ENCODE results near the gene PDE4D.

The PDE4D gene

DNA sequence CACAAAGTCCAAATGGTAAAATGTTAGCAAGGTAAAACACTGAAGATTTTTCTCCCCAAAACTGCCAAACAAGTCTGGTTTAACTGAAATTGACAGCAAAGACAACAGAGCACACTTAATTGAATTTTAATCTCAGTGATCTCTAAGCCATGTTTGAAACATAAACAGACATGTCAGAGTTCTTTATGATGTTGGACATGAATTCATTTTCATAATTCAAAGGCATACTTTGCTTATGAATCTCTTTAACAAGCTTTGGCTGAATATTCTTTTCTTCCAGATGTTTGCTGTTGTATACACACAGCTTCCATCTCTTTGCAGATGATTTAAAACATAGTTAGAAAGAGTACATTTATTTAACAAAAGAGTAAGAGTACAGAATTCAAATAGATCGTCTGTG is 801.6 kb downstream of the PDE4D start:
- Histone ChIP-seq H3K4me3 (ENCODE audit: low read depth in 1 of 2, low read length in 2 of 2) (no peak overlapping the region), H3K9ac (ENCODE audit: low read depth in 1 of 2, low read length in 2 of 2) (no peak overlapping the region), H3K27me3 (ENCODE audit: control insufficient read depth in 1 of 2, insufficient read depth in 2 of 2, low read length in 2 of 2) (no peaks in the 10 kb centered on the region), H3K36me3 (ENCODE audit: control insufficient read depth in 1 of 2, insufficient read depth in 2 of 2, low read length in 2 of 2) (no peaks in the 10 kb centered on the region), H3K4me1 (ENCODE audit: control insufficient read depth in 1 of 2, insufficient read depth in 2 of 2, low read length in 2 of 2) (peaks cover 2 to 12% of the 10 kb centered on the region in 2 donors), H3K9me3 (ENCODE audit: control insufficient read depth in 1 of 2, low read length in 2 of 2) (no peaks in the 10 kb centered on the region), H3K27ac (ENCODE audit: low read depth, low read length) (no peak overlapping the region)

DNA sequence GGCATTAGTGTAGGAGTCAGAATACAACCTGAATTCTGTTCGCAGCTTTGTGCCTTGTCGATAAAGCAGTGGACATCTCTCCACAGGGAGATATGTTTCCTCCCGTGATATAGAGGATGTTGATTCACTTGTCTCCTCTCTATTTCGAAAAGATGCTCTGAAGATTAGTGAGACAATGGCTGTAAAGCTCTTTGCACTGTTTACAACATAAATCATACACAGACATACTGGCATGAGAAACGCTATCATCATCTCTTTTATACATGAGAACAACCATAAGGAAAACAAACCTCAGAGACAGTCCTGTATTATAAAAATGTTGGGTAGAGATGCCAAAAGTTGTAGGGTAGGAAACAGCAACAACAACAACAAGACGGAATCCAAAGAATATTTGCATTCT is 803.2 kb downstream of the PDE4D start:
- Histone ChIP-seq H3K36me3 (ENCODE audit: control insufficient read depth in 1 of 2, insufficient read depth in 2 of 2, low read length in 2 of 2) (no peaks in the 10 kb centered on the region), H3K4me1 (ENCODE audit: control insufficient read depth in 1 of 2, insufficient read depth in 2 of 2, low read length in 2 of 2) (peaks cover 2 to 10% of the 10 kb centered on the region in 2 donors), H3K27me3 (ENCODE audit: control insufficient read depth in 1 of 2, insufficient read depth in 2 of 2, low read length in 2 of 2) (no peaks in the 10 kb centered on the region), H3K9me3 (ENCODE audit: control insufficient read depth in 1 of 2, low read length in 2 of 2) (no peaks in the 10 kb centered on the region), H3K27ac (ENCODE audit: low read depth, low read length) (no peak overlapping the region), H3K4me3 (ENCODE audit: low read depth in 1 of 2, low read length in 2 of 2) (no peak overlapping the region), H3K9ac (ENCODE audit: low read depth in 1 of 2, low read length in 2 of 2) (no peak overlapping the region)

DNA sequence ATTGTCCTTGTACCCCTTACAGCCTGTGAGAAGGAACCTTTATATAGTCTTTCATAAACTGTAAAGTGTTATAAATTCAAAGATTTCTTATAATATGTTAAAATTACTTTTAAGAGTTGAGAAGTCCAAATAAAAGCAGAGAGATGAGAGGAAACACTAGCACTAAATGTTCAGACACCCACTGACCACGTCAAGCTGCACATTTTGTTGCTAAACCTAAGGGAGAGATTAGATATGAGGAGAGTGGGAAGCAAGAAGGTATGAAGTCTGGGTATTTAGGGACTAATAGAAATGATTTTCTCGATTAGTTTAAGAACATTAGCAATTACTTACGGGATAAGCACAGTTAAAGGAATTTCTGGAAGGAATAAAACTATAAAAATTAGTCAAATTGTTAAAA is 803.8 kb downstream of the PDE4D start:
- Histone ChIP-seq H3K4me3 (ENCODE audit: low read depth in 1 of 2, low read length in 2 of 2) (no peak overlapping the region), H3K4me1 (ENCODE audit: control insufficient read depth in 1 of 2, insufficient read depth in 2 of 2, low read length in 2 of 2) (peaks cover 2 to 5% of the 10 kb centered on the region in 2 donors), H3K36me3 (ENCODE audit: control insufficient read depth in 1 of 2, insufficient read depth in 2 of 2, low read length in 2 of 2) (no peaks in the 10 kb centered on the region), H3K9me3 (ENCODE audit: control insufficient read depth in 1 of 2, low read length in 2 of 2) (no peaks in the 10 kb centered on the region), H3K27me3 (ENCODE audit: control insufficient read depth in 1 of 2, insufficient read depth in 2 of 2, low read length in 2 of 2) (no peaks in the 10 kb centered on the region), H3K9ac (ENCODE audit: low read depth in 1 of 2, low read length in 2 of 2) (no peak overlapping the region), H3K27ac (ENCODE audit: low read depth, low read length) (no peak overlapping the region)

DNA sequence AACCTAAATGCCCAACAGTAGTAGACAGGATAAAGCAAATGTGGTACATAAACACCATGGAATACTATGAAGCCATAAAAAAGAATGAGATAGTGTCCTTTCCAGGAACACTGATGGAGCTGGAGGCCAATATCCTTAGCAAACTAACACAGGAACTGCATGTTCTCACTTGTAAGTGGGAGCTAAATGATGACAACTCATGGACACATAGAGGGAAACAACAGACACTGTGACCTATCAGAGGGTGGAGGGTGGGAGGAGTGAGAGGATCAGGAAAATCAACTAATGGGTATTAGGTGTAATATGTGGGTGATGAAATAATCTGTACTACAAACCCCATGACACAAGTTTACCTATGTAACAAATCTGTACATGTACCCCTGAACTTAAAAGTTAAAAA is 805.0 kb downstream of the PDE4D start:
- Histone ChIP-seq H3K36me3 (ENCODE audit: control insufficient read depth in 1 of 2, insufficient read depth in 2 of 2, low read length in 2 of 2) (no peaks in the 10 kb centered on the region), H3K27me3 (ENCODE audit: control insufficient read depth in 1 of 2, insufficient read depth in 2 of 2, low read length in 2 of 2) (no peaks in the 10 kb centered on the region), H3K9me3 (ENCODE audit: control insufficient read depth in 1 of 2, low read length in 2 of 2) (no peaks in the 10 kb centered on the region), H3K4me1 (ENCODE audit: control insufficient read depth in 1 of 2, insufficient read depth in 2 of 2, low read length in 2 of 2) (peaks cover 2 to 3% of the 10 kb centered on the region in 2 donors), H3K4me3 (ENCODE audit: low read depth in 1 of 2, low read length in 2 of 2) (no peak overlapping the region), H3K27ac (ENCODE audit: low read depth, low read length) (no peak overlapping the region), H3K9ac (ENCODE audit: low read depth in 1 of 2, low read length in 2 of 2) (no peak overlapping the region)

DNA sequence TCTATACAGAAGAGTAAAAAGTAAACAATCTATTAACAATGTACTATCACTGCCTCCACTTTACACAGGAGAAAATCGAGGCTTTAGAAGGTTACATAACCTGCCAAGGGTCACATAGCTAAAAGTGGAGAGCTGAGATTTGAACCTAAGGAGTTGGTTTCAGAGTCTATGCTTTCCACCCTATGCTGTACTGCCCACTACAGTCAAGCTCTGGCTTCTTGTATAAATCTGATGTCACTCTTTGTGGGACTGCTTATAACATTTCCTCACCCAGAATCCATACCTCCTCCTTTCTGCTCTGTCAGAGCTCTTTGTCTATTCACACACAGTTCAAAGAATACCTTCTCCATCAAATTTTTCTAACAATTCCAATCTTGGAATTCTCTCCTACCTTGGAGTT is 807.5 kb downstream of the PDE4D start:
- no peak overlapping the region for H3K27ac ChIP-seq (ENCODE audit: low read depth, low read length)
- H3K36me3 ChIP-seq (ENCODE audit: control insufficient read depth in 1 of 2, insufficient read depth in 2 of 2, low read length in 2 of 2), result no peaks in the 10 kb centered on the region
- no peak overlapping the region for H3K4me3 ChIP-seq (ENCODE audit: low read depth in 1 of 2, low read length in 2 of 2)
- no peak overlapping the region for H3K9ac ChIP-seq (ENCODE audit: low read depth in 1 of 2, low read length in 2 of 2)
- H3K27me3 ChIP-seq (ENCODE audit: control insufficient read depth in 1 of 2, insufficient read depth in 2 of 2, low read length in 2 of 2), result no peaks in the 10 kb centered on the region
- no peaks in the 10 kb centered on the region for H3K4me1 ChIP-seq (ENCODE audit: control insufficient read depth in 1 of 2, insufficient read depth in 2 of 2, low read length in 2 of 2)
- no peaks in the 10 kb centered on the region for H3K9me3 ChIP-seq (ENCODE audit: control insufficient read depth in 1 of 2, low read length in 2 of 2)

DNA sequence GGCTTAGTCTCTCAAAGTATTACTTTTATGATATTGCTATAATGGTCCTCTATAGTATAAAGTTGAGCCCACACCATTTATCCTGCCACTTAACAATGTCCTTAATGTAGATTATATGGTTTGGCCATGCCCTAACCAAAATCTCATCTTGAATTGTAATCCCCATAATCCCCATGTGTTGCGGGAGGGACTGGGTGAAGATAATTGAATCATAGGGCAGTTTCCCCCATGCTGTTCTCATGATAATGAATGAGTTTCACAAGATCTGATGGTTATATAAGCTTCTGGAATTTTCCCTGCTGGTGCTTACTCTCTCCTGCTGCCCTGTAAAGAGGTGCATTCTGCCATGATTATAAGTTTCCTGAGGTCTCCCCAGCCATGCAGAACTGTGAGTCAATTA is 811.8 kb downstream of the PDE4D start:
- no peak overlapping the region for H3K4me3 ChIP-seq (ENCODE audit: low read depth in 1 of 2, low read length in 2 of 2)
- H3K9ac ChIP-seq (ENCODE audit: low read depth in 1 of 2, low read length in 2 of 2), result no peak overlapping the region
- H3K36me3 ChIP-seq (ENCODE audit: control insufficient read depth in 1 of 2, insufficient read depth in 2 of 2, low read length in 2 of 2), result no peaks in the 10 kb centered on the region
- H3K9me3 ChIP-seq (ENCODE audit: control insufficient read depth in 1 of 2, low read length in 2 of 2), result no peaks in the 10 kb centered on the region
- H3K27me3 ChIP-seq (ENCODE audit: control insufficient read depth in 1 of 2, insufficient read depth in 2 of 2, low read length in 2 of 2), result no peaks in the 10 kb centered on the region
- H3K27ac ChIP-seq (ENCODE audit: low read depth, low read length), result no peak overlapping the region
- H3K4me1 ChIP-seq (ENCODE audit: control insufficient read depth in 1 of 2, insufficient read depth in 2 of 2, low read length in 2 of 2), result no peaks in the 10 kb centered on the region

DNA sequence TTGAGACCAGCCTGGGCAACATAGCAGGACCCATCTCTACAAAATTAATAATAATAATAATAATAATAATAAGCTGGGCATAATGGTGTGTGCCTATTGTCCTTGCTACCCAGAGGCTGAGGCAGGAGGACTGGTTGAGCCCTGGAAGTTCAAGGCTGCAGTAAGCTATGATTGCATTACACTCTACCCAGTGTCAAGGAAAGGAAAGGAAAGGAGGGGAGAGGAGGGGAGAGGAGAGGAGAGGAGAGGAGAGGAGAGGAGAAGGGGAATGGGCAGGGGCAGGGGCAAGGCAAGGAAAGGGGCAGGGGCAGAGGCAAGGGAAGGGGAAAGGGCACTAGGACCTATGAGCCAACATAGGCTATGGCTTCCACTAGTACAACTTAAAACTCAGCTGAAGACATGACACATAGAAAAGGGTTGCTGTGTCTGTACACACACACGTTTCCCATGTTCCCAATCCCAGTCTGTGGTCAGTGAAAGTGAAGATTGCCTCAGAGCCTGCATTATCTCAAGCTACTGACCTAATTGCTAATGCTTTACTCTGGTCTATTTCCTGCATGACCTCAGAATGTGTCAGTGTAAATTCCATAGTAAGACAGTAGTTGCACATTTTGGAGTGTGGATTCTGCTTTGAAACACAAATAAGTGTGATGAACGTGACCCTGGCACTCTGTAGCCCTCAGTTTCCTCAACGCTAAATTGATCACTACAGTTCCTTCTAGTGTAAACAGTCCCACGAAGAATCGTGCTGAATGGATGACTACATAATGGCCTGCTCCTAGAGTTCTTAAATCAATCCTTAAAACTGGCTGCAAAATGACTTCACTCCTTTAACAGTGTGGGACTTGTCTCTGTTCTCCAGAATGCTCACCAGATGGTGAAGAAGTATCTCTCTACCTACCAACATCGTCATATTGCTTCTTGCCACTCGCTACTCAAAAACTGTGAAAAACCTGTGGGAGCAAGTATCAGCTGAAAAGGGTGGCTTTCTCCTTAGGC is 813.6 kb downstream of the PDE4D start:
- Histone ChIP-seq H3K9ac (ENCODE audit: low read depth in 1 of 2, low read length in 2 of 2) (no peak overlapping the region), H3K36me3 (ENCODE audit: control insufficient read depth in 1 of 2, insufficient read depth in 2 of 2, low read length in 2 of 2) (no peaks in the 10 kb centered on the region), H3K9me3 (ENCODE audit: control insufficient read depth in 1 of 2, low read length in 2 of 2) (no peaks in the 10 kb centered on the region), H3K27ac (ENCODE audit: low read depth, low read length) (no peak overlapping the region), H3K4me1 (ENCODE audit: control insufficient read depth in 1 of 2, insufficient read depth in 2 of 2, low read length in 2 of 2) (no peaks in the 10 kb centered on the region), H3K4me3 (ENCODE audit: low read depth in 1 of 2, low read length in 2 of 2) (no peak overlapping the region), H3K27me3 (ENCODE audit: control insufficient read depth in 1 of 2, insufficient read depth in 2 of 2, low read length in 2 of 2) (no peaks in the 10 kb centered on the region)

DNA sequence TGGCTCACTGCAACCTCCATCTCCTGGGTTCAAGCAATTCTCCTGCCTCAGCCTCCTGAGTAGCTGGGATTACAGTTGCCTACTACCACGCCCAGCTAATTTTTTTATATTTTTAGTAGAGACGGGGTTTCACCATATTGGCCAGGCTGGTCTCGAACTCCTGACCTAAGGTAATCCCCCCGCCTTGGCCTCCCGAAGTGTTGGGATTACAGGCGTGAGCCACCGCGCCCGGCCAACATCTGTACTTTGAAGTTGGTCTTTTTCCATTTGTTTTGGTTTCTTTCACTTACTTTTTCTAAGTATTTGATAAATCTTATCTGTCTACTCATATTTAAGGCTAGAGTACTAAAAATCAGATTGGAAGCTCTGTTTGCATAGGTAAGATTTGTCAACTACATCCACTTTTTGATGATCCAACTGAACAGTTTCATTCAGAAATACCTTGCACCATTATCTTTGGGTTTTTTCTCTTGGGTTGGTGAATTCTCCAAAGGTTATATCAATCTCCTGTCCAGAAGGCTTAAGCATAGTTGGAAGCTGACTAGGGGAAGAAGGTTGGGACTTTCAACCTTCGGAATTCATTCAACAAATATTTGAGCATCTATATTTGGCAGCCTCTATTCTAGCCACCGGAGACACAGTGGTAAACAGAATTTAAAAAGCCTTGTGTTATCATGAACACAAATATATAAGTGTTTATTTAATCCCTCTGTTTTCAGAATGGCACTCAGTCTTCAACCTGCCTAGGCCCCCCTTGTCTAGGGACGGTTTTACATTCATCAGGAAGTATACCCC is 821.6 kb downstream of the PDE4D start:
- Histone ChIP-seq H3K4me3 (ENCODE audit: low read depth in 1 of 2, low read length in 2 of 2) (no peak overlapping the region), H3K4me1 (ENCODE audit: control insufficient read depth in 1 of 2, insufficient read depth in 2 of 2, low read length in 2 of 2) (no peaks in the 10 kb centered on the region), H3K9me3 (ENCODE audit: control insufficient read depth in 1 of 2, low read length in 2 of 2) (no peaks in the 10 kb centered on the region), H3K27me3 (ENCODE audit: control insufficient read depth in 1 of 2, insufficient read depth in 2 of 2, low read length in 2 of 2) (no peaks in the 10 kb centered on the region), H3K36me3 (ENCODE audit: control insufficient read depth in 1 of 2, insufficient read depth in 2 of 2, low read length in 2 of 2) (no peaks in the 10 kb centered on the region), H3K27ac (ENCODE audit: low read depth, low read length) (no peak overlapping the region), H3K9ac (ENCODE audit: low read depth in 1 of 2, low read length in 2 of 2) (no peak overlapping the region)

DNA sequence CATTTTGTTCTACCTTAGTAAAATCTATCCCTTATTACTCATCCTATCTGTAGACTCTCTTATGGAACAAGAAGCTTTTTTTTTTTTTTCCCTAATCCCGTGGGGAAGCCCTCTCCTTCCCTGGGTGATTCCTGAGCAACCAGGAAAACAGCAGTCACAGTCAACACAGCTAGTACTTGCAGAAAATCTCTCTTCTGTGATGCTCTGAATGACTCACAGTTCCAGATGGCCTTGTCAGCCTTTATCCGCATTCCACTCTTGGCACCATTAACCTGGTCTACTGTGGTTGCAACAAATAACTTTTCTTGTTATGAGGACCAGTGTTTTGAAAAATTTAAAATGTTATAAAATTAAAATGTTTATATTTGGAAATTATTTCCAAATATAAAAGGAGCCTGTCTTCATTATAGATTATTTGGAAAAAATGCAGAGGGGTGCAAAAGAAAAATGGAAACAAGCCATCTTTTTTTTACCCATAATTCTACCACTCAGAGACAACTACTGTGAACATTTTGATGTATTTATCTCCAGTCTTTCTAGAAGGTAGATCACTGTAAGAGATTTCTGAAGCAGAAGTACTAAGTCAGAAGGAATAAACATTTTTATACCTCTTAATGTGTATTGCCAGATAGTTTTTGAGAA is 824.0 kb downstream of the PDE4D start:
- H3K4me1 ChIP-seq (ENCODE audit: control insufficient read depth in 1 of 2, insufficient read depth in 2 of 2, low read length in 2 of 2), result no peaks in the 10 kb centered on the region
- H3K9ac ChIP-seq (ENCODE audit: low read depth in 1 of 2, low read length in 2 of 2), result no peak overlapping the region
- H3K27ac ChIP-seq (ENCODE audit: low read depth, low read length), result no peak overlapping the region
- no peaks in the 10 kb centered on the region for H3K9me3 ChIP-seq (ENCODE audit: control insufficient read depth in 1 of 2, low read length in 2 of 2)
- no peaks in the 10 kb centered on the region for H3K36me3 ChIP-seq (ENCODE audit: control insufficient read depth in 1 of 2, insufficient read depth in 2 of 2, low read length in 2 of 2)
- no peaks in the 10 kb centered on the region for H3K27me3 ChIP-seq (ENCODE audit: control insufficient read depth in 1 of 2, insufficient read depth in 2 of 2, low read length in 2 of 2)
- H3K4me3 ChIP-seq (ENCODE audit: low read depth in 1 of 2, low read length in 2 of 2), result no peak overlapping the region

All from duodenal mucosa (tissue), 2 donors.